PC-9 (cell line): ENCODE results near the gene LIMS2.

ENCODE experiments used
- EZH2 ChIP-seq: fragments of 200-600 bp; sonication (generic); IDR thresholded peaks from 2 replicates; pipeline ENCODE4 v1.8.0; 2017; ENCODE audit warnings: antibody characterized with exemption, low read depth
- TF ChIP-seq, protein P1 (sequence below): fragments of 200-600 bp; sonication (generic); conservative IDR thresholded peaks from 2 replicates; pipeline ENCODE4 v1.6.1; 2017; ENCODE audit warnings: mixed run types, antibody characterized with exemption, mild to moderate bottlenecking, moderate library complexity

DNA sequence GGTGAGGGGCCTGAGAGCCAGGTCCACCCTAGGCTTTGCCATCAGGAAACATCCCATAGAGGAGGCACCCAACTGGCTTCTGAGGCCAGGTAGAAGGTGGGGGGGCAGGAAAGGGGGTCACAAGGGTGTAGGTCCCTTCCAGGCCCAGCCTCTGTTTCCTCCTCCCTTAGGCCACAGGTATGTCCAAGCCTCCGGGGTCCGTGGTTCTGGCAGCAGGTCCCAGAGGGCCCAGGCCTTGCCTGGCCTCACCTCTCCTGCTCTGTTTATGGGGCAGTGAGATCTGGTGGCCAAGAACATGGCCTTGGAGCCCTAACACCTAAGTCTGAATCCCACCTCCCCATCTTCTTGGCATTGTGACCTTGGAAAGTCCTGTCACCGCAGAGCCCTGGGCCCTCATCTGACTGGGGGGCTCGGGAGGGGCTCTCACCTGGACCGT is 51.0 kb downstream of the LIMS2 start:
- TF ChIP-seq, protein P1, sequence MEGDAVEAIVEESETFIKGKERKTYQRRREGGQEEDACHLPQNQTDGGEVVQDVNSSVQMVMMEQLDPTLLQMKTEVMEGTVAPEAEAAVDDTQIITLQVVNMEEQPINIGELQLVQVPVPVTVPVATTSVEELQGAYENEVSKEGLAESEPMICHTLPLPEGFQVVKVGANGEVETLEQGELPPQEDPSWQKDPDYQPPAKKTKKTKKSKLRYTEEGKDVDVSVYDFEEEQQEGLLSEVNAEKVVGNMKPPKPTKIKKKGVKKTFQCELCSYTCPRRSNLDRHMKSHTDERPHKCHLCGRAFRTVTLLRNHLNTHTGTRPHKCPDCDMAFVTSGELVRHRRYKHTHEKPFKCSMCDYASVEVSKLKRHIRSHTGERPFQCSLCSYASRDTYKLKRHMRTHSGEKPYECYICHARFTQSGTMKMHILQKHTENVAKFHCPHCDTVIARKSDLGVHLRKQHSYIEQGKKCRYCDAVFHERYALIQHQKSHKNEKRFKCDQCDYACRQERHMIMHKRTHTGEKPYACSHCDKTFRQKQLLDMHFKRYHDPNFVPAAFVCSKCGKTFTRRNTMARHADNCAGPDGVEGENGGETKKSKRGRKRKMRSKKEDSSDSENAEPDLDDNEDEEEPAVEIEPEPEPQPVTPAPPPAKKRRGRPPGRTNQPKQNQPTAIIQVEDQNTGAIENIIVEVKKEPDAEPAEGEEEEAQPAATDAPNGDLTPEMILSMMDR, result no peak
- no peak for TF ChIP-seq EZH2
